K562 (cell line): ENCODE measurements around the gene RESP18. TPM values are rescaled to one million over a fixed set of nuclear protein-coding genes. Genes with fewer than 3 reads are reported as not detected.

Experiments
- FOSL1 ChIP-seq: fragments of 200-800 bp; sonication (Bioruptor generic); conservative IDR thresholded peaks from 2 replicates; pipeline ENCODE4 v1.6.1; 2016; ENCODE audit warnings: missing genetic modification characterization, missing compliant biosample characterization
- MAZ ChIP-seq, 2 experiments: fragments of 450-650 bp in 1 of 2; sonication (generic) in 1 of 2; formaldehyde crosslinking; IDR thresholded peaks in 1 of 2; conservative IDR thresholded peaks in 1 of 2; 2 replicates each; pipeline versions ENCODE4 v1.4.0 to v1.5.0; 2020; ENCODE audit warnings: mild to moderate bottlenecking in 1 of 2, missing genetic modification reagents in 1 of 2
- MCM2 ChIP-seq: fragments of 450-650 bp; IDR thresholded peaks from 2 replicates; pipeline ENCODE4 v1.6.1; 2017; ENCODE audit warnings: low read depth, mild to moderate bottlenecking
- NR3C1 ChIP-seq: sonication (generic); formaldehyde crosslinking; IDR thresholded peaks from 2 replicates; pipeline ENCODE4 v1.8.1; 2022; ENCODE audit warnings: missing genetic modification reagents
- RB1 ChIP-seq: fragments of 450-650 bp; IDR thresholded peaks from 2 replicates; pipeline ENCODE4 v1.6.1; 2017; ENCODE audit warnings: low read depth, mild to moderate bottlenecking
- ZC3H11A ChIP-seq: IDR thresholded peaks from 2 replicates; pipeline ENCODE4 v1.6.1; 2012; ENCODE audit warnings: low read depth, low read length, improper control_type of control experiment
- ZNF143 ChIP-seq: sonication (generic); formaldehyde crosslinking; IDR thresholded peaks from 2 replicates; pipeline ENCODE4 v1.9.0; 2022; ENCODE audit warnings: mild to moderate bottlenecking, missing genetic modification reagents
- polyA plus RNA-seq, 8 experiments: library from polyadenylated mRNA; depleted of rRNA in 4 of 8; stranded (reverse) in 5 of 8; unstranded in 3 of 8; fragments of >200 nt; fragmentation: Nextera tagmentation in 2 of 8; fragmentation: Illumina TruSeq in 1 of 8; extraction: Ambion mirVana in 2 of 8; extraction: Trizol in 1 of 8; gene quantifications; 2 replicates each; pipeline versions ENCODE4 v1.2.1 to v1.2.3, GENCODE V29; 2011 to 2014; ENCODE audit warnings: inconsistent platforms in 1 of 8, missing spikeins in 1 of 8
- total RNA-seq, 7 experiments: library from RNA; depleted of rRNA in 6 of 7; stranded (reverse); fragments of >200 nt in 6 of 7; fragmentation: Illumina TruSeq in 2 of 7; extraction: Trizol in 2 of 7; gene quantifications; 2 replicates each; pipeline versions ENCODE4 v1.2.1 to v1.2.3, GENCODE V29; 2011 to 2021; ENCODE audit warnings: low replicate concordance in 1 of 7
- TF ChIP-seq, protein P1 (sequence below): sonication (generic); formaldehyde crosslinking; IDR thresholded peaks from 2 replicates; pipeline ENCODE4 v1.8.0; 2022; ENCODE audit warnings: mild to moderate bottlenecking, missing genetic modification reagents
- TF ChIP-seq, protein P2 (sequence below): fragments of 450-650 bp; IDR thresholded peaks from 2 replicates; pipeline ENCODE4 v1.6.1; 2016; ENCODE audit warnings: low read depth
- TF ChIP-seq, protein P3 (sequence below): fragments of 450-650 bp; conservative IDR thresholded peaks from 2 replicates; pipeline ENCODE4 v1.6.1; 2016; ENCODE audit warnings: missing genetic modification characterization, low read depth, mild to moderate bottlenecking, missing compliant biosample characterization, moderate library complexity

Gene RESP18
- total and polyA plus RNA-seq, 9 of the 15 experiments (the other 6 are each of a cell fraction or from before 2014, with no cell fraction given), result not detected

DNA sequence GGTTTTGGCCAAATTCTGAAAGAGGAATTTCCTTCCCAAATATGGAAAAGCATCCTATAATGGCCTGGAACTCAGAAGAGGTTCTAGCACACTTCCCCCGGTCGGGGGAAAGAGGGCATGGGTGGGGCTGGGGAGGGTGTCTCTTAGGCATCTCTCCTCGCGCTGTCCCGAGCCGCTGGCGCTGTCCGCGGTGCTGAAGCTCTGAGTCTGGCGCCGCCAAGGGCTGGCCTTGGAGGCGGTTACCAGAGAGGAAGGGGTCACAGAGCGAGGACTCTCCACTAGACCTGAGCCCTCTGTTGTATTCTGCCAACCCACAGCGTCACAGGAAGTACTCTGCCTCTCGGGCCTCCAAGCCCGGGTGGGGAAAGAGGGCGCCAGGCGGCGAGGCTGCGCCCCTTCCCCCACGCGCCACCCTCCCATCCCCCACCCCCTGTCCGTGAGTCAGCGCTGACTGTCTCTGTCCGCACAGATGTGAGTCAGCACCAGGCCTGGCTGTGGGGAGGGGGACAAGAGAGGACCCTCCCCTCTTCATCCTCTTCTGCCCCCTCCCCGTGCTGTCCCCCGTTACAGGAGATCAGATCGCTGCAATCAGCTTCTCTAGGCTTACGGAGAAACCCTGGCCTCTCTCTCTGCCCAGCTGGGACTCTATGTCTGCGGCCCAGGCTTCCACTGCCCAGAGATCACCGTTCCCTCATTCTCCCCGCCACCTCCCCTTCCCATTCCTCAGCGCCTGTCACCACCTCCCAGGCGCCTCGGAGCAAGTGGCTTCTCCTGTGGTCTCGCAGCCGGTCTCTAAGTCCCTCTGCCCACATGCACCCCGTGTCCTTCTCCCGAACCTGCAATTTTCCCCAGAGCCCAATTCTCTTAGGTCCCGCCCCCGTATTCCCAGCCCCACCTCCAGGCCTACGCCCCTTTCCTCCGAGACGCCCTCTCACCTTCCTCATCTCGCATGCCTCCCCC lies 24.1 kb downstream of the RESP18 start (continued):
- TF ChIP-seq, protein P1, sequence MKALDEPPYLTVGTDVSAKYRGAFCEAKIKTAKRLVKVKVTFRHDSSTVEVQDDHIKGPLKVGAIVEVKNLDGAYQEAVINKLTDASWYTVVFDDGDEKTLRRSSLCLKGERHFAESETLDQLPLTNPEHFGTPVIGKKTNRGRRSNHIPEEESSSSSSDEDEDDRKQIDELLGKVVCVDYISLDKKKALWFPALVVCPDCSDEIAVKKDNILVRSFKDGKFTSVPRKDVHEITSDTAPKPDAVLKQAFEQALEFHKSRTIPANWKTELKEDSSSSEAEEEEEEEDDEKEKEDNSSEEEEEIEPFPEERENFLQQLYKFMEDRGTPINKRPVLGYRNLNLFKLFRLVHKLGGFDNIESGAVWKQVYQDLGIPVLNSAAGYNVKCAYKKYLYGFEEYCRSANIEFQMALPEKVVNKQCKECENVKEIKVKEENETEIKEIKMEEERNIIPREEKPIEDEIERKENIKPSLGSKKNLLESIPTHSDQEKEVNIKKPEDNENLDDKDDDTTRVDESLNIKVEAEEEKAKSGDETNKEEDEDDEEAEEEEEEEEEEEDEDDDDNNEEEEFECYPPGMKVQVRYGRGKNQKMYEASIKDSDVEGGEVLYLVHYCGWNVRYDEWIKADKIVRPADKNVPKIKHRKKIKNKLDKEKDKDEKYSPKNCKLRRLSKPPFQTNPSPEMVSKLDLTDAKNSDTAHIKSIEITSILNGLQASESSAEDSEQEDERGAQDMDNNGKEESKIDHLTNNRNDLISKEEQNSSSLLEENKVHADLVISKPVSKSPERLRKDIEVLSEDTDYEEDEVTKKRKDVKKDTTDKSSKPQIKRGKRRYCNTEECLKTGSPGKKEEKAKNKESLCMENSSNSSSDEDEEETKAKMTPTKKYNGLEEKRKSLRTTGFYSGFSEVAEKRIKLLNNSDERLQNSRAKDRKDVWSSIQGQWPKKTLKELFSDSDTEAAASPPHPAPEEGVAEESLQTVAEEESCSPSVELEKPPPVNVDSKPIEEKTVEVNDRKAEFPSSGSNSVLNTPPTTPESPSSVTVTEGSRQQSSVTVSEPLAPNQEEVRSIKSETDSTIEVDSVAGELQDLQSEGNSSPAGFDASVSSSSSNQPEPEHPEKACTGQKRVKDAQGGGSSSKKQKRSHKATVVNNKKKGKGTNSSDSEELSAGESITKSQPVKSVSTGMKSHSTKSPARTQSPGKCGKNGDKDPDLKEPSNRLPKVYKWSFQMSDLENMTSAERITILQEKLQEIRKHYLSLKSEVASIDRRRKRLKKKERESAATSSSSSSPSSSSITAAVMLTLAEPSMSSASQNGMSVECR (CRISPR knock-in tag), result peak; percentile 63; the same call in 1 of the 2 replicates
- no peak for TF ChIP-seq ZC3H11A
- no peak for TF ChIP-seq ZNF143
- TF ChIP-seq, protein P2, sequence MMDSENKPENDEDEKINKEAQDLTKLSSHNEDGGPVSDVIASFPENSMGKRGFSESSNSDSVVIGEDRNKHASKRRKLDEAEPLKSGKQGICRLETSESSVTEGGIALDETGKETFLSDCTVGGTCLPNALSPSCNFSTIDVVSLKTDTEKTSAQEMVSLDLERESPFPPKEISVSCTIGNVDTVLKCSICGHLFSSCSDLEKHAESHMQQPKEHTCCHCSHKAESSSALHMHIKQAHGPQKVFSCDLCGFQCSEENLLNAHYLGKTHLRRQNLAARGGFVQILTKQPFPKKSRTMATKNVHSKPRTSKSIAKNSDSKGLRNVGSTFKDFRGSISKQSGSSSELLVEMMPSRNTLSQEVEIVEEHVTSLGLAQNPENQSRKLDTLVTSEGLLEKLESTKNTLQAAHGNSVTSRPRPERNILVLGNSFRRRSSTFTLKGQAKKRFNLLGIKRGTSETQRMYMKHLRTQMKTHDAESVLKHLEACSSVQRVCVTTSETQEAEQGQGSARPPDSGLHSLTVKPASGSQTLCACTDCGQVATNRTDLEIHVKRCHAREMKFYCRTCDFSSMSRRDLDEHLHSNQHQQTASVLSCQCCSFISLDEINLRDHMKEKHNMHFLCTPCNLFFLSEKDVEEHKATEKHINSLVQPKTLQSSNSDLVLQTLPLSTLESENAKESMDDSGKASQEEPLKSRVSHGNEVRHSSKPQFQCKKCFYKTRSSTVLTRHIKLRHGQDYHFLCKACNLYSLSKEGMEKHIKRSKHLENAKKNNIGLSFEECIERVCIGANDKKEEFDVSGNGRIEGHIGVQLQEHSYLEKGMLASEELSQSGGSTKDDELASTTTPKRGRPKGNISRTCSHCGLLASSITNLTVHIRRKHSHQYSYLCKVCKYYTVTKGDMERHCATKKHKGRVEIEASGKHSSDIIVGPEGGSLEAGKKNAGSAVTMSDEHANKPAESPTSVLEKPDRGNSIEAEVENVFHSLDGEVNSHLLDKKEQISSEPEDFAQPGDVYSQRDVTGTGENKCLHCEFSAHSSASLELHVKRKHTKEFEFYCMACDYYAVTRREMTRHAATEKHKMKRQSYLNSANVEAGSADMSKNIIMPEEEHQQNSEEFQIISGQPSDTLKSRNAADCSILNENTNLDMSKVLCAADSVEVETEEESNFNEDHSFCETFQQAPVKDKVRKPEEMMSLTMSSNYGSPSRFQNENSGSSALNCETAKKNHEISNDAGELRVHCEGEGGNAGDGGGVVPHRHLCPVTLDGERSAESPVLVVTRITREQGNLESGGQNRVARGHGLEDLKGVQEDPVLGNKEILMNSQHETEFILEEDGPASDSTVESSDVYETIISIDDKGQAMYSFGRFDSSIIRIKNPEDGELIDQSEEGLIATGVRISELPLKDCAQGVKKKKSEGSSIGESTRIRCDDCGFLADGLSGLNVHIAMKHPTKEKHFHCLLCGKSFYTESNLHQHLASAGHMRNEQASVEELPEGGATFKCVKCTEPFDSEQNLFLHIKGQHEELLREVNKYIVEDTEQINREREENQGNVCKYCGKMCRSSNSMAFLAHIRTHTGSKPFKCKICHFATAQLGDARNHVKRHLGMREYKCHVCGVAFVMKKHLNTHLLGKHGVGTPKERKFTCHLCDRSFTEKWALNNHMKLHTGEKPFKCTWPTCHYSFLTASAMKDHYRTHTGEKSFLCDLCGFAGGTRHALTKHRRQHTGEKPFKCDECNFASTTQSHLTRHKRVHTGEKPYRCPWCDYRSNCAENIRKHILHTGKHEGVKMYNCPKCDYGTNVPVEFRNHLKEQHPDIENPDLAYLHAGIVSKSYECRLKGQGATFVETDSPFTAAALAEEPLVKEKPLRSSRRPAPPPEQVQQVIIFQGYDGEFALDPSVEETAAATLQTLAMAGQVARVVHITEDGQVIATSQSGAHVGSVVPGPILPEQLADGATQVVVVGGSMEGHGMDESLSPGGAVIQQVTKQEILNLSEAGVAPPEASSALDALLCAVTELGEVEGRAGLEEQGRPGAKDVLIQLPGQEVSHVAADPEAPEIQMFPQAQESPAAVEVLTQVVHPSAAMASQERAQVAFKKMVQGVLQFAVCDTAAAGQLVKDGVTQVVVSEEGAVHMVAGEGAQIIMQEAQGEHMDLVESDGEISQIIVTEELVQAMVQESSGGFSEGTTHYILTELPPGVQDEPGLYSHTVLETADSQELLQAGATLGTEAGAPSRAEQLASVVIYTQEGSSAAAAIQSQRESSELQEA, result no peak
- TF ChIP-seq, protein P3, sequence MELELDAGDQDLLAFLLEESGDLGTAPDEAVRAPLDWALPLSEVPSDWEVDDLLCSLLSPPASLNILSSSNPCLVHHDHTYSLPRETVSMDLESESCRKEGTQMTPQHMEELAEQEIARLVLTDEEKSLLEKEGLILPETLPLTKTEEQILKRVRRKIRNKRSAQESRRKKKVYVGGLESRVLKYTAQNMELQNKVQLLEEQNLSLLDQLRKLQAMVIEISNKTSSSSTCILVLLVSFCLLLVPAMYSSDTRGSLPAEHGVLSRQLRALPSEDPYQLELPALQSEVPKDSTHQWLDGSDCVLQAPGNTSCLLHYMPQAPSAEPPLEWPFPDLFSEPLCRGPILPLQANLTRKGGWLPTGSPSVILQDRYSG (tag), result no peak
- TF ChIP-seq NR3C1, result 0 out of 2 replicates have a peak, but pooled peaks have one; percentile 85
- TF ChIP-seq MCM2, result no peak
- TF ChIP-seq RB1, result peak; percentile 62; the same call in 1 of the 2 replicates
- peak; percentile 45 to 82; a peak in 3 of 4 replicates for TF ChIP-seq MAZ (CRISPR knock-in tag; conservative IDR thresholded peaks at IDR 0.05 in 1 of 2, IDR thresholded peaks at IDR 0.05 in 1 of 2)
- peak; percentile 98 for TF ChIP-seq FOSL1
